K562 (cell line): ENCODE results near the gene ATP4B. TPM values are rescaled to one million over a fixed set of nuclear protein-coding genes. Genes with fewer than 3 reads are reported as not detected.

Source experiments
- AFF1 ChIP-seq, 2 experiments: fragments of 450-650 bp; IDR thresholded peaks; 2 replicates each; pipeline ENCODE4 v1.6.1; 2018; ENCODE audit warnings: mild to moderate bottlenecking in 2 of 2, low read depth in 1 of 2; ENCODE audit not compliant: partially characterized antibody in 2 of 2
- ATF1 ChIP-seq, 2 experiments: fragments of 450-650 bp in 1 of 2; IDR thresholded peaks; 2 replicates each; pipeline ENCODE4 v1.6.1; 2016; ENCODE audit warnings: missing compliant biosample characterization in 1 of 2, missing genetic modification characterization in 1 of 2
- FOXJ2 ChIP-seq: fragments of 200-800 bp; sonication (Bioruptor generic); IDR thresholded peaks from 2 replicates; pipeline ENCODE4 v1.6.1; 2016; ENCODE audit warnings: missing genetic modification characterization, missing compliant biosample characterization
- HNRNPK ChIP-seq: fragments of 200-400 bp; formaldehyde crosslinking; IDR thresholded peaks from one replicate; pipeline ENCODE4 v1.6.1; 2018; ENCODE audit warnings: mild to moderate bottlenecking, low read depth, low read length; ENCODE audit not compliant: poor library complexity, severe bottlenecking
- KLF13 ChIP-seq: fragments of 450-650 bp; IDR thresholded peaks from 2 replicates; pipeline ENCODE4 v1.6.1; 2016; ENCODE audit warnings: missing genetic modification characterization, low read depth, mild to moderate bottlenecking, missing compliant biosample characterization, moderate library complexity, borderline replicate concordance
- PCBP2 ChIP-seq: fragments of 200-400 bp; formaldehyde crosslinking; IDR thresholded peaks from 2 replicates; pipeline ENCODE4 v1.6.1; 2018; ENCODE audit warnings: low read length, low read depth, mild to moderate bottlenecking, moderate library complexity; ENCODE audit not compliant: poor library complexity, severe bottlenecking
- RBM25 ChIP-seq: fragments of 200-400 bp; formaldehyde crosslinking; IDR thresholded peaks from 2 replicates; pipeline ENCODE4 v1.6.1; 2018; ENCODE audit warnings: low read length, low read depth, moderate library complexity; ENCODE audit not compliant: severe bottlenecking
- RBM34 ChIP-seq: fragments of 200-400 bp; formaldehyde crosslinking; IDR thresholded peaks from 2 replicates; pipeline ENCODE4 v1.6.1; 2018; ENCODE audit warnings: low read length, borderline replicate concordance; ENCODE audit not compliant: insufficient read depth
- STAT5B ChIP-seq: fragments of 250-450 bp; sonication (Bioruptor Pico); IDR thresholded peaks from 2 replicates; pipeline ENCODE4 v1.8.0; 2021; ENCODE audit warnings: mild to moderate bottlenecking, inconsistent platforms
- TAF15 ChIP-seq: fragments of 200-400 bp; formaldehyde crosslinking; IDR thresholded peaks from 2 replicates; pipeline ENCODE4 v1.6.1; 2017; ENCODE audit warnings: mild to moderate bottlenecking, low read depth, low read length, moderate library complexity
- TEAD2 ChIP-seq: fragments of 450-650 bp; IDR thresholded peaks from 2 replicates; pipeline ENCODE4 v1.6.1; 2016; ENCODE audit warnings: missing genetic modification characterization, control low read depth, missing compliant biosample characterization
- TRIM28 ChIP-seq: fragments of 450-650 bp; IDR thresholded peaks from 2 replicates; pipeline ENCODE4 v1.6.1; 2017
- ZNF511 ChIP-seq: sonication (generic); formaldehyde crosslinking; IDR thresholded peaks from 2 replicates; pipeline ENCODE4 v1.8.0; 2022; ENCODE audit warnings: mild to moderate bottlenecking, missing genetic modification reagents
- polyA plus RNA-seq, 8 experiments: library from polyadenylated mRNA; depleted of rRNA in 4 of 8; stranded (reverse) in 5 of 8; unstranded in 3 of 8; fragments of >200 nt; fragmentation: Nextera tagmentation in 2 of 8; fragmentation: Illumina TruSeq in 1 of 8; extraction: Ambion mirVana in 2 of 8; extraction: Trizol in 1 of 8; gene quantifications; 2 replicates each; pipeline versions ENCODE4 v1.2.1 to v1.2.3, GENCODE V29; 2011 to 2014; ENCODE audit warnings: inconsistent platforms in 1 of 8, missing spikeins in 1 of 8
- total RNA-seq, 7 experiments: library from RNA; depleted of rRNA in 6 of 7; stranded (reverse); fragments of >200 nt in 6 of 7; fragmentation: Illumina TruSeq in 2 of 7; extraction: Trizol in 2 of 7; gene quantifications; 2 replicates each; pipeline versions ENCODE4 v1.2.1 to v1.2.3, GENCODE V29; 2011 to 2021; ENCODE audit warnings: low replicate concordance in 1 of 7
- TF ChIP-seq, protein P1 (sequence below): fragments of 450-650 bp; IDR thresholded peaks from one replicate; pipeline ENCODE4 v1.6.1; 2018; ENCODE audit warnings: mild to moderate bottlenecking, moderate library complexity; ENCODE audit not compliant: partially characterized antibody

ATP4B gene
- total and polyA plus RNA-seq, 9 of the 15 experiments (the other 6 are each of a cell fraction or from before 2014, with no cell fraction given), result not detected

- TF ChIP-seq RBM34 (no peak), ZNF511 (CRISPR knock-in tag) (no peak), ATF1 (CRISPR knock-in tag; IDR thresholded peaks at IDR 0.05) (no peak), ATF1 (tag; IDR thresholded peaks at IDR 0.05) (no peak), TAF15 (no peak), KLF13 (tag) (no peak), PCBP2 (no peak), STAT5B (no peak), FOXJ2 (tag) (no peak), AFF1 (IDR thresholded peaks at IDR 0.05; ENCODE audit: low read depth in 1 of 2, partially characterized antibody in 2 of 2) (no peak), HNRNPK (no peak), TEAD2 (no peak), RBM25 (no peak), TRIM28 (no peak)
- TF ChIP-seq, protein P1, sequence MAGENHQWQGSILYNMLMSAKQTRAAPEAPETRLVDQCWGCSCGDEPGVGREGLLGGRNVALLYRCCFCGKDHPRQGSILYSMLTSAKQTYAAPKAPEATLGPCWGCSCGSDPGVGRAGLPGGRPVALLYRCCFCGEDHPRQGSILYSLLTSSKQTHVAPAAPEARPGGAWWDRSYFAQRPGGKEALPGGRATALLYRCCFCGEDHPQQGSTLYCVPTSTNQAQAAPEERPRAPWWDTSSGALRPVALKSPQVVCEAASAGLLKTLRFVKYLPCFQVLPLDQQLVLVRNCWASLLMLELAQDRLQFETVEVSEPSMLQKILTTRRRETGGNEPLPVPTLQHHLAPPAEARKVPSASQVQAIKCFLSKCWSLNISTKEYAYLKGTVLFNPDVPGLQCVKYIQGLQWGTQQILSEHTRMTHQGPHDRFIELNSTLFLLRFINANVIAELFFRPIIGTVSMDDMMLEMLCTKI, result no peak
These were observed 18.3 kb downstream of the ATP4B start (continued) for GRCh38 chr13:113639616-113640262.
